Kidney tubule cell (primary cell): Measurements from ENCODE around the gene SLC9A3.

ENCODE experiments used
- DNase-seq: peaks from one replicate; pipeline ENCODE4 v3.0.0-alpha.2; 2018; ENCODE audit warnings: low spot score

The SLC9A3 gene

DNA sequence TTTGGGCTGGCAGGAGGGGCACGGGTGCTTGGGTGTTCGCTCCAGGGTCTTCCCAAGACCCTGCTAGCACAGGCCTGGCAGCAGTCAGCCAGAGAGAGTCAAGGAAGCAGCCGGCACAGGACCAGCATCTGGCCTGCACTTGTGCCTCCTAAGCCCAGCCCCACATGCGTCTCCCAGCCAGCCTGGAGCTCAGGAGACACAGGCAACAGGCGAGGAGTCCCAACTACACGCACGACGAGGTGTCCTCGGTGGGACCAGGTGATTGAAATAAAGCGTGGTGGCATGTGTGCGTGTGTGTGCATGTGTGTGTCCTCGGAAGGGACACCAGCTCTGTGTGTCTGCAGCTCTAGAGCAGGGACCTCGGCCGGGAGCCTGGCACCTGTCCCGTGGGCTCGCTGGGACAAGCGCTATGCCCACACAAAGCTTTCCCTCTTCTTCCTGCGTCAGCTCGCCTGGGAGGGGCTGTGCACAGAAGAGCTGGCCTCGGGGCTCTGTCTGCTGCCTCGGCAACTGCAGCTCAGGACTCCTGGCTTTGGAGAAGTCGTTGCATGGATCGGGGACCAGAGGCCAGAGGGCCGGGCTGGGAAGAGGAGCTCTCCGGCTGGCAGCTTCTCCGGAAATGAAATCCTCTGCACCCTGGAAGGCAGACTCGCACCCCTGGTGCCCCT lies 14.7 kb upstream of the SLC9A3 start:
- no peak for DNase-seq

DNA sequence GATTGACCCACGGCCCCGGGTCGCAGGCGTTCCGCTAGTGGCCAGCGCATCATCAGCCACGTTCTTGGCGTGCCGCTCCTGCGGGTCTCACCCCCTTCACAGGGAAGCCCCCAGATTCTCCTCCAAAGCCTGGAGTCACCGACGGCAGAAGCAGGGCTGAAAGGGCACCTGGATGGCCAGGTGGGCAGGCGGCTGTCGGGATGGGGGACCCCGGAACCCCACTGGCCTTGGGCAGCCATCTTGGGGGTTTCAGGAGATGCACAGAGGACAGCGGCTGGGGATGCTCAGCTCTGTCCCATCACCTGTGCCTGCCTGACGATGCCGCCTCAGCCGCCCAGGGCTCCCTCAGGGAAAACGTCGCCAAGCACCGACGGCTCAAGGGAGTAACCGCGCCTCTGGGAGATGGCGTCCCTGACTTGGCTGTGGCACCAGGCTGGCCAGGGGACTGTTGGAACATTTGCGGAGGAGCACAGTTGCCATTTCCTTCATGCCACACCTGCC lies 14.1 kb upstream of the SLC9A3 start:
- DNase-seq: no peak

DNA sequence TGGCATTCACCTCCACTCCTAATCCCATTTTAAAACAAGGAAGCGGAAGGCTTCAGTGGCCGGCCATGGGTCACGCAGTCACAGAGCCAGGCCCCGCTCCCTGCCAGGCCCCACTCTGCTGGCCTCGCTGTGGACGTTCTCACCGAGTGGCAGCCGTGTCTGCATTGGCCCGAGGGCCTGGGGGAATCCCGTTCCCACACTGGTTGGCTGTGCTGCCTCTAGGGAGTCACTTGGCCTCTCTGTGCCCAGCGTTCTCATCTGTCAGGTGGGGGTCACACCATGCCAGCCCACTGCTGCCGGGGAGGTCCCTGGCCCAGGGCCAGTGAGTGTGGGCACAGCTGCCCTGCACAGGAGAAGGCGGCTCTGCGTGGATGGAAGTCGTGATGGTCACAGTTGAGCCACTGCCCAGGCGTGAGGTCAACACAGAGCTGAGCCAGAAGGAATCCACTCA lies 13.4 kb upstream of the SLC9A3 start:
- no peak for DNase-seq

DNA sequence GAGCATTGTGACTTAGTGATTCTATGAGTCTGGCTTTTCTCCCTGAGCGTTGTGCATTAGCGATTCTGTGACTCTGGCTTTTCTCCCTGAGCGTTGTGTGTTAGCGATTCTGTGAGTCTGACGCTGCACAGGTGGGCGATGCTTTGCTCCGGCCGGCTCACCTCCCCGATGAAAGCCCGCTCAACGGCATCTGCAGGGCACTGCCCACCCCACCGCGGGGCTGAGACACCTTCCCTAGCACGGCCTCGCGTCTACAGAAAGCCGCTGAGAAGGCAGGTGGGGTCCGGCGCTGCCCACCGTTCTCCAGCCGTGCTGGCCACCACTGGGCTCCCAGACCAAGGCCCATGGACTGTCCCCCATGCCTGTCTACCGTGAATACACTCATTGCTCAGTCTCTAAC lies 12.8 kb upstream of the SLC9A3 start:
- DNase-seq: no peak

DNA sequence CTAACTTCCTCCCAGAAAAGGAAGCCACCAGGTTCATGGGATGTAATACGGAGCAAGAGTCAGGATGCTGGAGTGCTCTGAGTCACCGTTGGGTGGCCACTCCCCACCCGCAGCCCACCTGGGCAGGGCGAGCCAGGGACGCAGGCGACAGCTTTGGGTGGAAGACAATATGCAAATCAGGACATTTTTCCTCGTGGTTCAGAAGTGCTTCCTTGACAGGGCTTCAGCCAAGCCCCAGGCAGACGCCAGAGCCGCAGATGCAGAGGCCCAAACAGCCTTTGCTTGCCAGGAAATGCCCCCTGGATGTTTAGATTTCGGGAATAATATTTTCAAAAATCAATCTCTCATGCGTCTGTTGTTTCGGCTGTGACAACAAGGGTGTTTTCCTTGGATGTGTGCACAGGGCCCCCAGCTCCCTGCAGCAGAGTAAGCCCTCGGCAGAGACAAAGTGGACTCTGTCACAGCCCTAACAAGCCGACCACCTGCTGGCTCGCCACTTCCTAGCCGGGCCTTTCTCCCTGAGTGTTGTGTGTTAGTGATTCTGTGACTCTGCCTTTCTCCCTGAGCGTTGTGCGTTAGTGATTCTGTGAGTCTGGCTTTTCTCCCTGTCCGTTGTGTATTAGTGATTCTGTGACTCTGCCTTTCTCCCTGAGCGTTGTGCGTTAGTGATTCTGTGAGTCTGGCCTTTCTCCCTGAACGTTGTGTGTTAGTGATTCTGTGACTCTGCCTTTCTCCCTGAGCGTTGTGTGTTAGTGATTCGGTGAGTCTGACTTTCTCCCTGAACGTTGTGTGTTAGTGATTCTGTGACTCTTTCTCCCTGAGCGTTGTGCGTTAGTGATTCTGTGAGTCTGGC lies 11.8 kb upstream of the SLC9A3 start:
- DNase-seq: no peak

DNA sequence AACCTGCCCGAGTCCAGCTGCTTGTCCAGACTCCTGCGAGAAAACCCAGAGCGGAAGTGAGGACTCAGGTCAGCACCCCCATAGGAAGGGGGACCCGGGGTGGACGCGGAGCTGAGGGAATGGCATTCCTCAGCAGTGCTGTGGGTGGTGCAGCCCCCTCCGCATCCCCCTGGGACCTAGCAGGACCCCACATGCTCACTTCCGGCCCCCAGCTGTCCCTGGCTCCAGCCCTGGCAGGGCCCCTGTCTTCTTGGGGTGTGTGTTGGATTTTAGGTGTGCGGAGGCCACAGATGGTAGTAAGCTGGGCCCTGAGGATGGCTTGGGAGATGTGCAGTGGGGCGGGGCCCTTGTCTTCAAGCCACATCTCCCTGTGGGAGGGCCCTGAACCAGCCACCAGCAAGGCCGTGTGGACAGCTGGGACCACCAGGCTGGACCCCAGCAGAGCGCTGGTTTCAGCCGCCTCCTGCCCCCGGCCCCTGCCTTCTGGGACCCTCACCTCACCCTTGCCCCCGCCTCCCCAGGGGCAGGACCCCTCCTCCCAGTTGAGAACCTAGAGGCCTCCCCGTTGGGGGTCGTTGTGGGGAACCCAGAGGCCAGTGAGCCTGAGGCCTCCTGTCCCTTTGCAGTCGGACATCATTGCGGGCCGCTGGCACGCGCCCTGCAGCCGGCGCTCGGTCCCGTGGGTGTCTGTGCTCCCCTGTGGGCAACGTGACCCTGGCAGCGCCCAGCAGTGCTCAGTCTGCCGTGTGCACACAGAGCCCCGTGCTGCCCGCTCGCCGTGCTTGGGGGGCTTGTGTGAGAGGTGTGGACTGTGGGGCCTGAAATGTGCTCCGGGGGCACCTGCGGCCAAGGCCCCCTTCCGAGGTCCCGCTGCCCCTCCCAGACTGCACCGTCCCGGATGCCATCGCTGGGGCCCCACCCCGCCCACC lies 10.8 kb upstream of the SLC9A3 start:
- no peak for DNase-seq

DNA sequence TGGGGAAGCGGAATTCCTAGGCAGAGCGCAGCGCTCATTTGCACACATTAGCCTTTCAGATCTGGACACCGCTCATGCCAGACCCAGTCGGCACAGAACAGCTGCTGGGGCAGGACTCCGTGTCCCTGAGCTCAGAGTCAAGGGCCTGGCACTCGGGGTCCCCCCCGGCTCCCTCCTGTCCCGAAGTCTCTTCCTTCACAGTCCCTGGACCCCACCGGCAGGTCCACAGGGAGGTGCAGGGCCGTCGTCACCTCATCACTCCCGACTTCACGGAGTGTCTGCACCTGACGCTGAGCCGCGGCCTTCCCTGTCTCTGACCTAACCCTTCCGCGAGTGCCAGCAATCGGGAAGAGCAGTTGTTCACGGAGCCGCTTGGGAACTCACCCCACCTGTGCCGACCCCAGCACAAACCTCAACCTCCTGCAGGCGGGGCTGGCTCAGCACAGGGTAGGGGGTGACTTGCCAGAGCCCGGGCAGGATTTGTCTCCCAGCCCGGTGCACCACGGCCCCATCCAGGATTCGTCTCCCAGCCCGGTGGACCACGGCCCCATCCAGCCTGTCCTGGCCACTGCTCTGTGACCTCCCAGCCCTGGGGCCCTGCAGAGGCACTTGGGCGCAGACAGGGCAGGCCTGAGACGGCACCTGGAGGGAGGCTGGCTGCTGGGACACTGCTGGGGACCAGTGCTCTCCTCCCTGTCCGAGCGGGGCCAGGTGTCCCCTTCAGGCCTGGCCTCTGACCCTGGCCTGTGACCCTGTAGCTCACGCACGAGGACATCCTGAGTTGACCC lies 9.9 kb upstream of the SLC9A3 start:
- no peak for DNase-seq

DNA sequence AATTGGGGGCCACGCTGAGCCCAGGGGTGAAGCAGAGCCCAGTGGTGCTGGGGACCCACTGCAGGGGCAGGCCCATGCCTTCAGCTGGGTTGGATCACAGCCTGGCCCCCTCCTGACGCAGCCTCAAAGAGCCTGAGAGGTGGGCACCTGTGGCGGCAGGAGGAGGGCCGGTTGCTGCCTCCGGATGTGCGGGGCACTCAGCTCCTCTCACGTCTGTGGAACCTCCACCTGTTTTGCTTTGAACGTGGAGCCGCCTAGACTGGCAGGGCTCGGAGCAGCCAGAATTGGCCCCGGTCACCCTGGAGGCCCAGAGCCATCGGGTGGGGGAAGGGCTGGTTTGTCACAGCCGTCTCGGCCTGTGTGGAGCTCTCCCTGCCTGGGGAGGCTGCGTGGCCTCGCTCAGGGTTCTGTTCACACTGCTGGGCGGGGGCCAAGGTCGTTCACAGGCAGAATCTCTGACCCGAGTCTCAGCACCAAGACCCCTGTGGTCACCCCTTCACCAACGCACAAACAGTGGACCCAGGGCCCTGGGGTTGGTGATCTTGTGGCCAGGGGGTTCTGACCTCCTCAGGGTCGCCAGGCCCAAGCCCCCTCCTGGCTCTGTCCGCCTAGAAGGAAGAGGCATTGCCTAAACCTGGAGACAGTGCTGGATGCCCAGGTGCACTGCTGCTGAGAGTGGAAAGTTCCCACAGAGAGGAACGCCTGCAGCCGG lies 9.2 kb upstream of the SLC9A3 start:
- no peak for DNase-seq

DNA sequence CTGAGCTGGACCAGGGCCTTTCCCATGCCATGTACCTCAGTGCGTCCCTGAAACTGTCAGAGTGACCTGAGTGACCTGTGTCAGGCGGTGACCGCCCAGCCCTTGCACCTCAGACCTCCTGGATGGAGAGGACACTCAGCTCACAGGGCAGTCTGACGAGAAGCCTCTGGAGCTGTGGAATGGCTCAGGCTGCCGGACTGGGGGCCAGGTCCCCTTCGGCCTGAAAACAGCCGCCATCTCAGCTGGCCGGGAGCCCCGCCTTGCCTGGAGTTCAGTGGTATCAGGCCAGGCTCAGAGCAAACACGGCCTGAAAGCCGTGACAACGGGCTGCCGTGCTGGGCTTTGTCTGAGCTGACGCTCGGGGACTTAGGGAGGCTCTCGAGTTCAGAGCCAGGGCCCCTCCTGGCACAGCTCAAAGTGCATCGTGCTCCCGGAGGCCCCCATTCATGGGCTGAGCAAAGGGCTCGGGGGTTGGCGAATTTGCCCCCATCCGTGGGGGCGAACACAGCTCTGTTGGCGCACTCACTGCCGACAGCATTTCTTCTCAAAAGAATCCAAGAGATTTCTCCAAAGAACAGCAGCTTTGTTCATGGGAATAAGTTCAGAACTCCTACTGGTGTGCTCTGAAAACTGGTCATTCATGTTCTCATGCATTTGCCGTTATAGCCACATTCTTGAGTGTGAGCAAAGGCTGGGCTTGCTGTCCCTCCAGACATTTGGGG lies 8.4 kb upstream of the SLC9A3 start:
- no peak for DNase-seq

DNA sequence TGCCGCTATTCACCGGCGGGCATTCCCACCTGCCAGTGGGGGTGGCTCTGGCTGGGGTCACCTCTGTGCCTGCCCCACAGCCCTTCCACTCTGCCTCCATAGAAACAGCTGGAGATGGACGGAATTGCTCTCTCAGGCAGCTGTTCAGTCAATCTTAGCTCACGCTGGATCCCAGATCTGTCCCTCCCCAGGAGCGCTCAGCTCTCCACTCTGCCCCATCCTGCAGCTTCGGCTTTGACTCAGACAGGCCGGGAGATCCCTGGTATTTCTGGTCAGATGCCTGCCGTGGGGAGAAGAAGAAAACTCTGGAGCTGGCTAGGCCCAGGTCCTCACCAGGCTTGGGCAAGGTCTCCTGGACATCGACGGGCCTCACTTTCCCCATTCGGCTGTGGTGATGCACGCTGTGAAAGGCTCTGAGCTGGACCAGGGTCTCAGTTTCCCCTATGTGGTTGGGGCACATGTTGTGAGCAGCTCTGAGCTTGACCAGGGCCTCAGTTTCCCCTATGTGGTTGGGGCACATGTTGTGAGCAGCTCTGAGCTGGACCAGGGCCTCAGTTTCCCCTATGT lies 7.6 kb upstream of the SLC9A3 start:
- no peak for DNase-seq

DNA sequence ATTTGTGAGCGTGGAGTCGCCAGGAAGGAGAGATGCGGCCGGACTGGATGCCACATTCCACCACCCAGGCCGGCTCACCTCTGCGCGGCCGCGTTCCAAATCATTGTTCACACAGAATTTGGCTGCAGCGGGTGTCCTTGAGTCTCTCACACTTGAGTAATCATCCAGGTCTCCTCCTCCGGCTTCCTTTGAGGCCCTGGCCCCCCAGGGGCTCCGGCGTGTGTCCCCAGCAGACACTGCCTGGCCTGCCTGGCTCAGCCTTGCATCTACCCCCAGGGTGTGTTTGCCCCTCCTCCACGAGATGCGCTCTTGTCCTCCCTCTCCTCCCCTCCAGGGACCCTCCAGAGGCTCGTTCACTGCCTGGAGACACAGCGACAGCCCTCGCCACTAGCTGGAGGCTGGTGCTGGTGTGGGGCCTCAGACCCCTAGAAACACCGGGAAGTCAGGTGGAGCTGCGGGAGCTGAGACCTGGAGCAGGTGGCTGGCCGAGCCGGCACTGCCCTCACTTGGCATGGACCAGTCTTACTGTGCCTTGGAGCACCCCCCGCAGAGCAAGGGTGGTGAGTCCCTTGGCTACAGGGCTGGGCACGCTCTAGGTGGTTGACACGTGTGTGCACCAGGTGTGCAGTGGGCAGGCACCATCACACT lies 7.0 kb upstream of the SLC9A3 start:
- DNase-seq: peak; percentile 53

DNA sequence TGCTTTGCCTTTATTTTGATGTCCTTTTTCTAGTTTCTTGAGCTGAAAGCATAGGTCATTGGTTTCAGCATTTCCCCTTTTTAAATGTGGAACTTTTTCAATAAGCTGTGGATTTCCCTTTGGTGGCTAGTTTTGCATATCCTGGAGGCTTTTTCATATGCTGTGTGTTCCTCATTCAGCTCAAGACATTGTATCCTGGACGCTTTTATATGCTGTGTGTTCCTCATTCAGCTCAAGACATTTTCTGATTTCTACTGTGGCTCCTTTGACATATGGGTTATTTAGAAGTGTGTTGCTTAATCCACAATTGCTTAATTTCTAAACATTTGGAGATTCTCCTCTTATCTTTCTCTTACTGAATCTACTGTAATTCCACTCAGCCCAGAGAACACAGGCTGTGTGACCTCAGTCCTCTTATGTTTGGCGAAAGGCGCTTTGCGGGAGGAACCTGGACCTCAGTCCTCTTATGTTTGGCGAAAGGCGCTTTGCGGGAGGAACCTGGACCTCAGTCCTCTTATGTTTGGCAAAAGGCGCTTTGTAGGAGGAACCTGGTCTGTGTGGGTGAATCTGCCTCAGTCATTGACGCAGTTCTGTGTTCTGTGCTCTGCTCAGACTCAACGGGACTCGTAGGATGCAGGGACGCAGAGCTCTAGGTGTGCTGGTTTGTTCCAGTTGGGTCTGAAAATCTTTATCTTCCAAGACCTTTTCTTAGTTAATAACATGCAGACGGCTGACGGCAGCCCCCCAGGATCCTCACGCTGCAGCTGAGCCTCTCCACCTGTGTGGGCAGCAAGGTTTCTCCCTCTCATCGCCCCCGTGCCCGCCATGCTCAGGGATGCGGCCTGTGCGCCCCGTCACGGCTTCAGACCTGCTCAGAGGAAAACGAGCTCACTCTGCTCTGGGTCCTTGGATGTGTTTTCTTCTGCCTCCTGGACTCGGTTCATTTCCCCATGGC lies 6.0 kb upstream of the SLC9A3 start:
- no peak for DNase-seq

DNA sequence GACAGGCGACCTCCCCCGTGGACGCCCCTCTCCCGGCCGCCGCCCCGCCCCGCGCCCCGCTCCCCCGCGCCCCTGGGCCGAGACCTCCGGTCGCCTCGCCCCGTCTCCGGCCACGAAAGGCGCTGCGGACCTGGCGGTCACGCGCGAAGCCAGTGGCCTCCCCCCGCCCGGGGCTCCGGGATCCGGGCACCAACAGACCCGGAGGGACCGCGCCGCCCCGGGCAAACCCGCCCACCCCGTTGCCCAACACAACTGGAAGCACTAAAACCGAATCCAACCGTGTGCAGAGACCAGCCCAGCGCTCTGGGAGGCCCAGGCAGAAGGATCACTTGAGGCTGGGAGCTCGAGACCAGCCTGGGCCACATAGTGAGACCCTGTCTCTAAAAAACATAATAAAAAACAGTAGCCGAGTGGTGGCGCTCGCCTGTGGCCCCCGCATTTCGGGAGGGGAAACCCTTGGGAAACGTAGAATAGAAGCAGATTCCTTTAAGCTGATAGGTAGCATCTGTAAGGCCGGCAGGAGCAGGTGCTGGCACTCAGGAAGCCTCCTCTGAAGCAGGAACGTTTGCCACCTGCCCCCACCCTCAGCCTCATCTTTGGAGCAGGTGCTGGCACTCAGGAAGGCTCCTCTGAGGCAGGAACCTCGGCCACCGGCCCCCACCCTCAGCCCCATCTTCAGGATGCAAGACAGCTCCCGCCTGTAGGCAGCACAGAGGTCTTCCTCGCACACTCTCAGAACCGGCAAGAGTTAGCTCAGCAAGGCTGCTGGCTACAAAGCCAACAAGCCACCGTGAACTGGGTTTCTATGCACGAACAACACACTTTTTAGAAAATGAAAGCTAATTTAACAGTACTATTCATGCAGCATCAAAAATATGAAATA lies 4.6 kb upstream of the SLC9A3 start:
- DNase-seq: no peak

DNA sequence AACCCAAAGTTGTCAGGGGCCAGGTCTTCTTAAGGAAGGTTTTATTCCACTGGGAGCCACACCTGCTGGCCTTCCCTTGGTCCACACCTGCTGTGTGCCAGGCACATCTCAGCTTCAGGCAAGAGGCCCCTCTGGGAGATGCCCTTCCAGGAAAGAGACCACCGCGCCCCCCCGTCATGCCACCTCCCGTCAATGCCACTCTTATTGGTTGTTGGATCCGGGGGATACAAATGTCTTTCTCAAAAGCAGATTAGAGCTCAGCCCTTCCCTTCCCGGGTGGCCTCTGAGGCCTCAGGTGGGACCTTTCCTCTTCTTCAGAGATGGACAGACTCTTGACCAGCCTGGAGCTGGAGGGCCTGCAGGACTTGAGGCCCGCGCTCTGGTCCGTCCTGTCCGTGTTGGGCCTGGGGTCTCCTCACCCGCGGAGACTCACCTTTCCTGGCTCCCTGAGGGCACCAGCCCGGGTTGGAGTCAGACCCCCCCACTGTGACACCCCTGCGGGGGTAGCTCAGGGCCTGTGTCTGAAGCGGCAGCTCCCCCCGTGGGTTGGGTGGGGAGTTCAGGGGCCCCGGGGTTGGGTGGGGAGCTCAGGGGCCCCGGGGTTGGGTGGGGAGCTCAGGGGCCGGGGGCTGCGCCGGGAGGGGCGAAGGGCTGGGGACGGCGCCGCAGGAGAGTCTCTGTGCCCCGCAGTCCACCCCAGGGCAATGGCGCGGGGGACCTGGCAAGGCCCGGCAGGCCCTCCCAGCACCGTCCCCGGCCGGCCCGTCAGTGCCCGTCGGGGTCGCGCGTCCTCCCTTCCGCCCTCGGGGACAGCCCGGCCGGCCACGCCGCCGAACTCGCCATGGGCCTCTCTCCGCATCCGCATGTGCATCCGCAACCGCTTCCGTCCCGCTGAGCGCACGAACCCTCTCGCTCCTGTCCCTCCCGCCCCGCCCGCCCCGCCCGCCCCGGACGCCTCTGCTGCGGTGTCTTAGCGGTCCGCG lies 3.7 kb upstream of the SLC9A3 start:
- no peak for DNase-seq

DNA sequence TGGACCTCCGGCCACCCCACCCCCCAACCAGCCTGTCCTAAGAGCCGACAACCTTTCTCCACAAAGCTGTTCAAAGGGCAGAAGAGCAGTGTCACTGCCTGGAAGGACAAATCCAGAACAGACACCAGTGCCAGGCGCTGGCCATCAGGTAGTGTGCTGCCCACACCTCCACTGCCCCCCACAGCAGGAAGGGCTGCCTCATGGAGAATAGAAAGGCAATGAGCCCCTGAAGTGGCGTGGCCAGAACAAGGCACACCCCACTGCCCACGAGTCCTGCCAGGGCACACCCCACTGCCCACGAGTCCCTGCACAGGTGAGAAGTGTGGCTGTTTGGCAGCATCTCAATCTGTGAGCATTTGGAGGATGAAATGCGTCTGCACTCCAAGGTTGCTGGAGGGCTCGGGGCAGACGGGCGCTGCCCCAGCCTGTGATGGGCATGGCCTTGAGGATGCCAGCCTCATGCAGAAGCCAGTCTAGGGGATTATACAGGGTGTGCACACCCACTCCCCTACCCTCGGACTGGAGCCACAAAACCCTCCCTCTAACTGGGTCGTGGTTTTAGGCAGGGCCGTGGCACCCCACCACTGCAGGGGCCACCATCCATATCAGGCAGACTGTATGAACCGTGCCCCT lies 2.3 kb upstream of the SLC9A3 start:
- DNase-seq: no peak
